ENCODE results near the gene SLC5A6. TPM values are rescaled to one million over a fixed set of nuclear protein-coding genes. Genes with fewer than 3 reads are reported as not detected.

The SLC5A6 gene
- total and polyA plus RNA-seq, 4 experiments from 2014 or later, result 18.9 to 25.1 (median 21.8) TPM

DNA sequence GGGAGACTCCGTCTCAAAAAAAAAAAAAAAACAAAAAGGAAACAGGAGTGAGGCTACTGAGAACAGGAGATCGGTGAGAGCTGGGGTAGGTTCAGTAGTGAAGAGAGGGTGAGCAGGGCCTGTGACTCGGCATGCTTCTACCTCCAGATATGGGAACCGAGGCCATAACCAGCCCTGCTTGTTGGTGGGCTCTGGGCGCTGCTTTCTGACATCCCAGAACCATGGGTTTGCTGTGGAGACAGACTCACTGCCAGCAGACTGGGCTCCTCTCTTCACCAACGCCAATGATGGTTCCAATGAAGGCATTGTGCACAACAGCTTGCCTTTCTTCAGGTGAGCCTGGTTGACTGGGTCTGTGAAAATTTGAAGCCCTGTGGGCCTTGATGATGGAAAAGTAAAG lies 11.3 kb upstream of the SLC5A6 start:
- peaks cover 58% of the 10 kb centered on the region for H3K36me3 ChIP-seq (ENCODE audit: insufficient read depth, low read length)
- no peaks in the 10 kb centered on the region for H3K9me3 ChIP-seq (ENCODE audit: control insufficient read depth in 1 of 2, low read length in 2 of 2)
- no peak overlapping the region for H3K27ac Mint-ChIP-seq
- no peaks in the 10 kb centered on the region for H3K27me3 ChIP-seq (ENCODE audit: insufficient read depth, low read length)
- no peak for DNase-seq
- H3K36me3 Mint-ChIP-seq, result peaks cover 53 to 67% of the 10 kb centered on the region in 2 donors
- intact Hi-C loops (cut with micrococcal nuclease), result no loop called here
- peaks cover 3 to 9% (median 5%) of the 10 kb centered on the region in 4 donors for H3K4me1 Mint-ChIP-seq
- H3K4me3 Mint-ChIP-seq, result no peak overlapping the region
- CTCF ChIA-PET (ENCODE audit: partially characterized antibody), result no interaction called here
- H3K27me3 Mint-ChIP-seq, result no peaks in the 10 kb centered on the region
- peaks cover 6% of the 10 kb centered on the region for H3K4me1 ChIP-seq (ENCODE audit: insufficient read depth, low read length)
- no peaks in the 10 kb centered on the region for H3K9me3 Mint-ChIP-seq
- no peak overlapping the region for H3K27ac ChIP-seq (ENCODE audit: low read depth, low read length)
- POLR2A ChIA-PET (ENCODE audit: partially characterized antibody), result no interaction called here
- H3K4me3 ChIP-seq (ENCODE audit: low read length in 2 of 2), result no peak overlapping the region

DNA sequence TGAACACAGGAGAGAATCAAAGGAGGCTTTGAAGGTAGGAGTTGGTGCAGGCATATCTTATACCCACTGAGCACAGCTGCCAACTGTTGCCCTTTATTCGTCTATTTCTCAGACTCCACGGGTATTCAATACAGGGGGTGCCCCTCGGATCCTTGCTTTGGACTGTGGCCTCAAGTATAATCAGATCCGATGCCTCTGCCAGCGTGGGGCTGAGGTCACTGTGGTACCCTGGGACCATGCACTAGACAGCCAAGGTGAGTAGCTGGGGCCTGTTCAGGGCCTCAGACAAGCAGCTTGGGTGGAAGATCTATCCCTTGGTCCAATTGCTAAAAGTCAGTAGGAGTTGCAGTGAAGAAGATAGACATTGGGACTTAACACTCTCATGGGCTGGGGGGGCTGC lies 10.3 kb upstream of the SLC5A6 start:
- H3K27me3 Mint-ChIP-seq, result no peaks in the 10 kb centered on the region
- ChIA-PET POLR2A (ENCODE audit: partially characterized antibody) (no interaction called here), CTCF (ENCODE audit: partially characterized antibody) (interaction anchor here (0.6 kb wide), 2 partner anchors 32 to 341 kb away, joined by 3 to 4 read pairs; no protein-coding TSS in a partner anchor)
- no peaks in the 10 kb centered on the region for H3K9me3 ChIP-seq (ENCODE audit: control insufficient read depth in 1 of 2, low read length in 2 of 2)
- no peak overlapping the region for H3K27ac Mint-ChIP-seq
- H3K4me1 Mint-ChIP-seq, result peaks cover 11 to 16% (median 15%) of the 10 kb centered on the region in 4 donors
- H3K4me1 ChIP-seq (ENCODE audit: insufficient read depth, low read length), result peaks cover 13% of the 10 kb centered on the region
- H3K27me3 ChIP-seq (ENCODE audit: insufficient read depth, low read length), result no peaks in the 10 kb centered on the region
- no peak overlapping the region for H3K4me3 ChIP-seq (ENCODE audit: low read length in 2 of 2)
- no peak for DNase-seq
- peaks cover 48% of the 10 kb centered on the region for H3K36me3 ChIP-seq (ENCODE audit: insufficient read depth, low read length)
- H3K27ac ChIP-seq (ENCODE audit: low read depth, low read length), result no peak overlapping the region
- intact Hi-C loops (cut with micrococcal nuclease), result no loop called here
- peaks cover 0 to 3% (median 0%) of the 10 kb centered on the region in 8 donors for H3K9me3 Mint-ChIP-seq
- no peak overlapping the region for H3K4me3 Mint-ChIP-seq
- H3K36me3 Mint-ChIP-seq, result peaks cover 52 to 64% of the 10 kb centered on the region in 2 donors

DNA sequence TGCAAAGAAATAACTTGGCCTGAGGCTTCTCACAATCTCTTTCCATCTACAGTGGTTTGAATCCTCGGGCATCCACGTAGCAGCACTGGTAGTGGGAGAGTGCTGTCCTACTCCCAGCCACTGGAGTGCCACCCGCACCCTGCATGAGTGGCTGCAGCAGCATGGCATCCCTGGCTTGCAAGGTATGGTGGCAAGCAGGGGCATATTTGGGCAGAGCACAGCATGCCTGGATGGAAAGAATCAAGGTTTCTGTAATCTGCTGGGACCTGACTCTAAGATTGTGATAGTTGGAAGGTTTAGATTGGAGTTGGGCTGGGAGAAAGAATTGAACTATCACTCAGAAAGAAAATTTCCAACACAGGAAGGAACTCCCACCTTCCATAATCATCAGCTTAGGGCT lies 9.1 kb upstream of the SLC5A6 start:
- Mint-ChIP-seq H3K27ac (peak overlapping the region in 2 of 7 donors; percentile 32 to 74), H3K36me3 (peaks cover 41 to 59% of the 10 kb centered on the region in 2 donors), H3K9me3 (peaks cover 0 to 4% (median 0%) of the 10 kb centered on the region in 8 donors), H3K4me1 (peaks cover 19 to 28% (median 24%) of the 10 kb centered on the region in 4 donors), H3K27me3 (no peaks in the 10 kb centered on the region), H3K4me3 (peak overlapping the region in 1 of 8 donors; percentile 10)
- POLR2A ChIA-PET (ENCODE audit: partially characterized antibody), result no interaction called here
- CTCF ChIA-PET (ENCODE audit: partially characterized antibody), result no interaction called here
- Histone ChIP-seq H3K9me3 (ENCODE audit: control insufficient read depth in 1 of 2, low read length in 2 of 2) (no peaks in the 10 kb centered on the region), H3K27ac (ENCODE audit: low read depth, low read length) (no peak overlapping the region), H3K4me3 (ENCODE audit: low read length in 2 of 2) (no peak overlapping the region), H3K27me3 (ENCODE audit: insufficient read depth, low read length) (no peaks in the 10 kb centered on the region), H3K36me3 (ENCODE audit: insufficient read depth, low read length) (peaks cover 36% of the 10 kb centered on the region), H3K4me1 (ENCODE audit: insufficient read depth, low read length) (peaks cover 18% of the 10 kb centered on the region)
- intact Hi-C loops (cut with micrococcal nuclease), result no loop called here
- DNase-seq, result no peak

DNA sequence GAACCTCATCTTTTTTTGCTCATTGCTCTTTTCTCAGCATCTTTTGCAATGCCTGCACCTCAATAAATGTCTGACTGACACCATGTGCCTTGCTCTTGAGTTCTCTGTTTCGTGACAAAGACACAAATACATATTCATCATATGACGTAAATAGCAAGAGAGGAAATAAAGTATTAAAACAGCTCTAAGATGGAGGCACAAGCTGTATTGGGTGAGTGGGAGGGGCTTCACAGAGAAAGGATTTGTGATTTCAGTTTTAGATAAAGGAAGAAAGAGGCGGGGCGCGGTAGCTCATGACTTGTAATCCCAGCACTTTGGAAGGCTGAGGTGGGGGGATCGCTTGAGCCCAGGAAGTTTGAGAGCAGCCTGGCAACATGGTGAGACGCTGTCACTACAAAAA lies 8.0 kb upstream of the SLC5A6 start:
- Histone ChIP-seq H3K9me3 (ENCODE audit: control insufficient read depth in 1 of 2, low read length in 2 of 2) (no peaks in the 10 kb centered on the region), H3K4me1 (ENCODE audit: insufficient read depth, low read length) (peaks cover 18% of the 10 kb centered on the region), H3K27me3 (ENCODE audit: insufficient read depth, low read length) (no peaks in the 10 kb centered on the region), H3K36me3 (ENCODE audit: insufficient read depth, low read length) (peaks cover 33% of the 10 kb centered on the region), H3K27ac (ENCODE audit: low read depth, low read length) (no peak overlapping the region), H3K4me3 (ENCODE audit: low read length in 2 of 2) (no peak overlapping the region)
- Mint-ChIP-seq H3K4me1 (peaks cover 19 to 28% (median 24%) of the 10 kb centered on the region in 4 donors), H3K27me3 (no peaks in the 10 kb centered on the region), H3K36me3 (peaks cover 40 to 58% of the 10 kb centered on the region in 2 donors), H3K4me3 (no peak overlapping the region), H3K9me3 (peaks cover 0 to 5% (median 0%) of the 10 kb centered on the region in 8 donors), H3K27ac (peak overlapping the region in 1 of 7 donors; percentile 73)
- ChIA-PET CTCF (ENCODE audit: partially characterized antibody) (interaction anchor here (1.4 kb wide), 1 partner anchor 60 kb away, joined by 6 read pairs; no protein-coding TSS in a partner anchor), POLR2A (ENCODE audit: partially characterized antibody) (interaction anchor here (0.6 to 0.7 kb wide), 2 partner anchors 8 to 425 kb away, joined by 3 to 4 read pairs; partner anchors contain the start of genes ATRAID and SLC5A6)
- DNase-seq, result no peak
- intact Hi-C loops (cut with micrococcal nuclease), result no loop called here

DNA sequence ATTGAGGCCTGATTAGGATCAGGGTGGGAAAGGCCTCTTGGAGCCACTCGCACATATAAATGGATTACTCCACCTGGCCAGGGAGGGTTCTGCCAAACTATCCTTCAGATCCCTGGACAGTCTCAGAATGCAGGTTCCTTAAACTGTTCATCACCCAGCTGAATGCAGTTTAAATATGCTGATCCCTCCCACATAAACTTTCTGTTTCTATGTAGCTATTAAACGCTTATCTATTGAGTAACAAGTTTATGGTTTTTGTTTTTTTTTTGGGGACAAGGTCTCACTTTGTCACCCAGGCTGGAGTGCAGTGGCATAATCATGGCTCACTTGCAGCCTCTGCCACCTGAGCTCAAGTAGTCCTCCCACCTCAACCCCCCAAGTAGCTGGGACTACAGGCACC lies 7.0 kb upstream of the SLC5A6 start:
- peak overlapping the region in 1 of 7 donors; percentile 82 for H3K27ac Mint-ChIP-seq

DNA sequence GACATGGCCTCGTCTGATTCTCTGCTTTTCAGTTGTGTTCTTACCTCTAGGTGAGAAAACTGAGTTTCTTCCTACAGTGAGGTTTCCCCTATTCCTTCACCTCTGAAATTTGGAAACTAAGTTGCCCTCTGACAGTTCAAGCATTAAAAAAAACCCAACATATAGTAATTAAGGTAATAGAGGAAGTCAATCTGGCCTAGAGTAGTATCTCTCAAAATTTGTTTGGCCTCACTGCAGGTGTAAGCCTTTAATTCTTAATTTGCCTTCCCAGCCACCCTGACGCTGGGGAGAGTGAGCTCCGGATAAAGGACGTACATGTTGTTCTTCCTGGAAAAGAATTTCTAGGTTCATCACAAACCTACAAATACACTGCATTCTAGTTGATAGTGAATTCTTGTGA lies 6.5 kb upstream of the SLC5A6 start:
- CTCF ChIA-PET (ENCODE audit: partially characterized antibody), result interaction anchor here (1.4 kb wide), 1 partner anchor 61 kb away, joined by 6 read pairs; no protein-coding TSS in a partner anchor

More for the DNA sequence above, 7.0 kb upstream of the SLC5A6 start:
- Histone ChIP-seq H3K9me3 (ENCODE audit: control insufficient read depth in 1 of 2, low read length in 2 of 2) (no peaks in the 10 kb centered on the region), H3K36me3 (ENCODE audit: insufficient read depth, low read length) (peaks cover 26% of the 10 kb centered on the region), H3K4me3 (ENCODE audit: low read length in 2 of 2) (no peak overlapping the region), H3K4me1 (ENCODE audit: insufficient read depth, low read length) (peaks cover 18% of the 10 kb centered on the region), H3K27ac (ENCODE audit: low read depth, low read length) (no peak overlapping the region), H3K27me3 (ENCODE audit: insufficient read depth, low read length) (no peaks in the 10 kb centered on the region)
- peak overlapping the region in 1 of 8 donors; percentile 95 for H3K4me3 Mint-ChIP-seq
- peaks cover 0 to 5% (median 0%) of the 10 kb centered on the region in 8 donors for H3K9me3 Mint-ChIP-seq
- no peaks in the 10 kb centered on the region for H3K27me3 Mint-ChIP-seq
- POLR2A ChIA-PET (ENCODE audit: partially characterized antibody), result interaction anchor here (0.9 kb wide), 1 partner anchor 14 kb away, joined by 3 read pairs; no protein-coding TSS in a partner anchor
- H3K4me1 Mint-ChIP-seq, result peaks cover 19 to 28% (median 24%) of the 10 kb centered on the region in 4 donors
- CTCF ChIA-PET (ENCODE audit: partially characterized antibody), result interaction anchor here (1.4 kb wide), 1 partner anchor 61 kb away, joined by 6 read pairs; no protein-coding TSS in a partner anchor
- no peak for DNase-seq
- peaks cover 31 to 49% of the 10 kb centered on the region in 2 donors for H3K36me3 Mint-ChIP-seq
- intact Hi-C loops (cut with micrococcal nuclease), result loop anchor here (5.0 to 10.0 kb wide), 3 partner anchors 43 to 1854 kb away; partner anchors contain the start of genes PPM1G and SLC30A3

More for the DNA sequence above, 6.5 kb upstream of the SLC5A6 start:
- no peak overlapping the region for H3K4me3 ChIP-seq (ENCODE audit: low read length in 2 of 2)
- no peaks in the 10 kb centered on the region for H3K9me3 ChIP-seq (ENCODE audit: control insufficient read depth in 1 of 2, low read length in 2 of 2)
- H3K27ac Mint-ChIP-seq, result peak overlapping the region in 5 of 7 donors; percentile 42 to 94 (median 65)
- no peak for DNase-seq
- POLR2A ChIA-PET (ENCODE audit: partially characterized antibody), result interaction anchor here (0.9 kb wide), 1 partner anchor 14 kb away, joined by 3 read pairs; no protein-coding TSS in a partner anchor
- peaks cover 19 to 30% (median 26%) of the 10 kb centered on the region in 4 donors for H3K4me1 Mint-ChIP-seq
- H3K27me3 Mint-ChIP-seq, result no peaks in the 10 kb centered on the region
- intact Hi-C loops (cut with micrococcal nuclease), result loop anchor here (5.0 to 10.0 kb wide), 3 partner anchors 44 to 1854 kb away; partner anchors contain the start of genes PPM1G and SLC30A3
- H3K9me3 Mint-ChIP-seq, result peaks cover 0 to 5% (median 0%) of the 10 kb centered on the region in 8 donors
- H3K4me1 ChIP-seq (ENCODE audit: insufficient read depth, low read length), result peaks cover 18% of the 10 kb centered on the region
- H3K36me3 Mint-ChIP-seq, result peaks cover 31 to 49% of the 10 kb centered on the region in 2 donors
- H3K36me3 ChIP-seq (ENCODE audit: insufficient read depth, low read length), result peaks cover 21% of the 10 kb centered on the region
- H3K27me3 ChIP-seq (ENCODE audit: insufficient read depth, low read length), result no peaks in the 10 kb centered on the region
- H3K27ac ChIP-seq (ENCODE audit: low read depth, low read length), result no peak overlapping the region
- peak overlapping the region in 5 of 8 donors; percentile 44 to 96 (median 95) for H3K4me3 Mint-ChIP-seq
